Hindlimb muscle (tissue), 1 donor: Measurements from ENCODE around the gene GRK3. TPM values are rescaled to one million over a fixed set of nuclear protein-coding genes. Genes with fewer than 3 reads are reported as not detected.
"Not testable (repeated sequence)": the region's sequence is repeated elsewhere in the genome, so short reads cannot be mapped to it uniquely, and the experiment has no call there.

ENCODE experiments used
- DNase-seq: peaks from one replicate; pipeline ENCODE4 v3.0.0-alpha.2; 2013
- polyA plus RNA-seq: library from polyadenylated mRNA; unstranded; fragments of 120-200 nt; gene quantifications from one replicate; pipeline ENCODE4 v1.2.1, GENCODE V29; 2013; ENCODE audit not compliant: insufficient read length

GRK3 gene
- polyA plus RNA-seq, result 9.0 TPM

DNA sequence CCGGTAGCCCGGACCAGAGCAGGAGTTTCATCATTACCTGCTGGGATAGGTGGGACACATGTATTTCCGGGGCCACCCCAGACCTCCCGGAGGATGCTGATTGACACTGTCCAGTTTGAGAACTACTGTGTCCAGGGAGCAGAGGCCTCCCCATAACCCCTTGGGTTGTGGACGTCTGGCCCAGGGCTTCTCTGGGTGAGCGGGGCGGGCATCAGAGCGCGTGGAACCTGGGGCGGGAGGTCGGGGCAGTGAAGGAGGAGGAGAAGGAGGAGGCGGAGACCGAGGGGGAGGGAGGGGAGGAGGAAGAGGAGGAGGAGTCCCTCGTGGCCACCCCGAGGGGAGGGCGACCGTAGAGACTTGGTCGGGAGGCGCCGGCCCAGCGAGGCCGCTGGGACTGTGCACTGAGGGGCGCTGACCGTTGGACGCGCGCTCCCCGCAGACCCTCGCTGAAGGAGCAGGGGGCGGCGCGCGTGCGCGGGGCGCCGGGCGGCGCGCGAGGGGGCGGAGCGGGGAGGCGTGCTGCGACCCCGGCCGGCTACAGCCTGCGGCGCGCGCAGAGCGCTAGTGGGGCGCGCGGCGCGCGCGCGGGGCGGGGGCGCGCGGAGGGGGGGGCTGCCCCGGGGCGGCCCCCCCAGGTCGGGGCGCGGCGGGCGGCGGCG lies at the start of gene GRK3:
Gene GRK3, plus strand, starts transcription at position 356 of the 659 bp plus-strand sequence. CDS start 366 bp downstream, outside the sequence.
- DNase-seq, result peak; percentile 73

DNA sequence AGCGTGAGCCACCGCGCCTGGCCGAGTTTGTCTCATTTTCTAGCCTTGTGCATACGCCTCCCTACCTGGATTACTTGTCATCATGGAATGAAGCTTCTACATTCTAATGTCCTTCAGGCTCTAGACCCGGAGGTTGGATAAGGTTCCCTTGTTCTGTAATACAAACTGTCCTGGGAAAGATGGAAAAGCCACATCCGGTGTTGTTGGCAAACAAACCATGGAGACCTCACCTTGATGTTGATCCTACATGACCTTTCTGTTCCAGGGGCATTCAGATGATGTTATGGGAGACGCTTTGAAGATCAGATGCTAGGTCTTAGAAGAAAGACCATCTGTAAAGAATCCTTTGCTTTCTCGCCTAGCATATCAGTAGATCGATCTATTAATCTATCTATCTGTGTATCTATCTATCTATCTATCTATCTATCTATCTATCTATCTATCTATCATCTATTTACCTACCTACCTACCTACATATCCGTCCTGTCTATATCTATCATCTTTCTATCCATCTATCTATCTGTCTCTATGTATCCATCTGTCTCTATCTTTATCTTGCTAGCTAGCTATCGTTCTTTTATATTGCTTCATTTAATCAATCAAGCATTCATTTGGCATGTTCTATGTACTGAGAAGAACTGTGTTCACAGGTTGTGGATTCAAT lies 46.3 kb upstream of the GRK3 start:
- no peak for DNase-seq

DNA sequence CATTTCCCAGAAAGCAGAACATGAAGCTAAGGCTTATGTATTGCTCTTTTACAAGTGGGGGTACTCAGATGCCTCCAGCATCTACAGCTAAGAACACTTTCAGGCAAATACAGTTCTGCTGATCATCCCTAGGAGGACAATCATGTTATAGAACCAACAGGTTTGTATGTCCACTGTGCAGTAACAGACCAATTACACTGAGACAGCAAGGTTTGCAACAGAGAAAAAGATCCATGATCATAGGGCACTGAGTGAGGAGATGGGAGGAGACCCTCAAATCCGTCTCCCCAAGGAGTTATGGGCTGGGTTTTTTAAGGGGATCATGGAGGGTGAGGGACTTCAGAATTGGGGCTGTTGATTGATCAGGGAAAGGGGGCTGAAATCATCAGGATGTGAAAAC lies 39.1 kb upstream of the GRK3 start:
- DNase-seq, result no peak

DNA sequence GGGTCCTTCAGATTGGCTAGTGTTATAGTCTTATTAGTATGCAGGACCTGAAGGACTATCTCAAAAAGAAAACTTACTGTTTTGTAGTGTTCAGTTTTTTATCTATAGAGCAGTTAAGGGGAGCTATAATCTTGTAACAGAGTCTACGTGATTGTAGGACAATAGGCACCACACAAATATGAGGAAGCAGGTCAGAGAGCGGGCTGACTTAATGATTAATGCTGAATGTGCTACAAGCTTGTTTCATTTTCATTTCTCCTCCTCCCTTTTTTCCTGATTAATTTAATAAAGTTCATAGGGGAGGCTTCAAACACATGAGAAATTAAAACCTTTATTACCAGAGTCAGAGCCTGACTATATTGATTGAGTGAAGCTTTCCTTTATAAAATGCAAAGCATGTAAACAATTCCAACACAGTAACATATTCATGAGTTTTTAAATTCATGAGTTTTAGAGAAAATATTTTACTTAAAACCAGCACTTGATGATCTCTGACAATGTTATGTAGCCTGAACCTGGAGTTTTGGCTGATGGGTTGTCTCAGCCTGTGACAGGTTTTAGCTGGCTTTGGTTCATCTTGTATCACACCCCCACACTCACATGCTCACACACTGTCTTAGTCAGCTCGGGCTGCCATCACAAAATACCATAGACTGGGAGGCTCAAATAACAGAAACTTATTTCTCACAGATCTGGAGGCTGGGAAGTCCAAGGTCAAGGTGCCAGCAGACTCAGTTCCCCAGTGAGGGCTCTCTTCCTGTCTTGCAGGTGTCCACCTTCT lies 38.5 kb upstream of the GRK3 start:
- not testable (repeated sequence) for DNase-seq

DNA sequence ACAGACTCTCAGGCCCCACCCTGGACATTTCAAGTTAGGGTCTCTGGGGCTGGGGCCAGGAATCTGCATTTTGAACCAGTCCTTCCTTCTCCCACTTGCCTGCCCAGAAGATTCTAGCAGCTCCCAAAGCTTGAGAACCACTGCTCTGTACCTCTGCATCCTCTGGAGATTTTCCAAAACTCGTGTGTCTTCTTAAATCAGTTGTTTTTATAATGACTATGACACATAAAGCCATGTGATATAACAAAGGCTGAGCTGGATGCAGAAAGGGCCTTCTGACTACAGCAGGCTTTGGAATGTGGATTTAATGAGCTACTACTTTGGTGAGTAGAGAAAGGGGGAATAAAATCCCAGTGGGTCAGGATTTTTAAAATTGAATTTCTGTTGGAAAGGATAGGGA lies 37.5 kb upstream of the GRK3 start:
- not testable (repeated sequence) for DNase-seq

DNA sequence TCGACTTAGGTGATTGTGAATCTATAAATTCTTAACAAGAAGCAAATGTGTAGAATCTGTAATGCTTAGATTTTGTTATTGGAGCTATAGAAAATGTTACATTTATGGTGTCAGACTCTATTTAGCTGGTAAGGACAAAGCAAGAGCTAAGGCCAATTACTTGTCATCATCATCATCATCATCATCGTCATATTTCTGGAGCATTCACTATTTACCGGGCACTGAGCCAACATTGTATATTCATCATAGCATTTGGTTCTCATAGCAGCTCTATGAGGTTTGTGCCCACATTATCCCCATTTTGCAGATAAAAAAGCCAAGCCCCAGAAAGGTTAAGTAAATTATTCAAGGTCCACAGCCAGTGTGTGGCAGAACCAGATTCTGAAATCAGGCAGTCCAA lies 36.4 kb upstream of the GRK3 start:
- not testable (repeated sequence) for DNase-seq

DNA sequence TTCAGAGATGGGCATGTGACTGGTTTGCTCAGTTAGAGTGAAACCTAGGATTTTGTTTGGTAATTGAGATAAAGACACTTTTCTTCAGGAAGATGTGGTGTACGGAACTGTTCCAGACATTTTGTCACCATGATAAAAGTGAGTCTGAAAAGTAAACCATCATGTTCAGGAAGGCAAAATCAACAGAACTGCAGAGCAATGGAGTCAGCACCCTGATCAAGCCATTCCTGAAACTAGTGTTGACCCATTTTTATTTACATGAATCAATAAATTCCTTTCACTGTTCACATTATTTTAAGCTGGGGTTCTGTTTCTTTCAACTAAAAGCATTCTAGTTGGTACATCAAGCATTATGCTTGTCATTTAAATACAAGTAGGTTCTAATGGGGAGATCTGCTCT lies 35.4 kb upstream of the GRK3 start:
- DNase-seq, result not testable (repeated sequence)

DNA sequence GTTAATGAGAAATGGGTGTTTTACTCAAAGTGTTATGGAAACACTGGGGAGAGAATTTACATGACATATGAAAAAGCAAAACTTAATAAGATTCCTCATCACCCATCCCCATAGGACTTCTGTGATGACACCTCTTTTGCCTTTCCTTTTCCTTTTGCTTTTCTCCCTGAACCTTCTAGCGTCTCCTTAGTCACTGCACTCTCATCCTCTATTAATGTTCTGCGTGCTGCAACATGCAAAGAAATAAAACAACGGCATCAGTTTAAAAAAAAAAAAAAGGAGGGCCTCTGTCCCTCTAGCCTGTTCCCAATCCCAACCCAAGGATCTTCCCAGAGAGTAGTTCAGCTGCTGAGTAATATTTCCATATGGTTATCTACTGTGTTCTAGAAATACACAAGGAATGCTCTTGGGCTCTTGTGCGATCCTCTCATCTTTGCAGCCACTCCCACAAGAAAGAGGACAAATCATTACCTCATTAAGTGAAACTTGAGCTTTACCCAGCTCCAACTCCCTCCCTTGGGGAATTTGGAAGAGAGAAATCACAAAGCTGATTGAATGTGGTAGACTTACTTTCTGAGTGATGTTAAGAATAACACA lies 34.8 kb upstream of the GRK3 start:
- not testable (repeated sequence) for DNase-seq

DNA sequence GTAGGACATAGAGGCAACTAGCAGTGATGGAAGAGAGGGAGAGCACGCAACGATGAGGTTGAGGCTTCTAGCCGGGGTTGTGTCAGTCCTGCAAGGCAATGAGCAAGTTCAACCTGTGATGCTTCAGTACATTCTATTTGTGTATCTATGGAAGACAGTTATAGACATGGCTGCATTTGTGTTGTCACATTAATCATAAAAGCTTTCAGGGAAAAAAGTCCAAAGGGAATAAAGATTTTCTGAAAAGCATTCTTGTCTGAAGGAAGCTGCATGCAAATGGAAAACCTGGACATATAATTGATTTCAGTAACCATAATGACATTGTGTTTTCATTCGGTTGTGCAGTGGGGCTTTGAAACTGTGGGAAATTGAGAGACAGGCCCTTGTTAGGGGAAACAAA lies 32.8 kb upstream of the GRK3 start:
- DNase-seq, result not testable (repeated sequence)

DNA sequence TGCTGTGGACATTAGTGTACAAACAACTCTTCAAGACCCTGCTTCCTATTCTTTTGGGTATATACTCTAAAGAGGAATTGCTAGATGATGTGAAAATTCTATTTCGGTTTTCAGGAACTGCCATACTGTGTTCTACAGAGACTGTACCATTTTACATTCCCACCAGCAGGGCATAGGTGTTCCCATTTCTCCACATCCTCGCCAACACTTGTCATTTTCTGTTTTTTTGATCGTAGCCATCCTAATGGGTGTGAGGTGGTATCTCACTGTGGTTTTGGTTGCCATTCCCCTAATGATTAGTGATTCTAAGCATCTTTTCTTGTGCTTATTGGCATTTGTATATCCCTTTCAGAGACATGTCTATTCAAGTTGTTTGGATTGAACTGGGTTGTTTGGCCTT lies 29.8 kb upstream of the GRK3 start:
- no peak for DNase-seq

DNA sequence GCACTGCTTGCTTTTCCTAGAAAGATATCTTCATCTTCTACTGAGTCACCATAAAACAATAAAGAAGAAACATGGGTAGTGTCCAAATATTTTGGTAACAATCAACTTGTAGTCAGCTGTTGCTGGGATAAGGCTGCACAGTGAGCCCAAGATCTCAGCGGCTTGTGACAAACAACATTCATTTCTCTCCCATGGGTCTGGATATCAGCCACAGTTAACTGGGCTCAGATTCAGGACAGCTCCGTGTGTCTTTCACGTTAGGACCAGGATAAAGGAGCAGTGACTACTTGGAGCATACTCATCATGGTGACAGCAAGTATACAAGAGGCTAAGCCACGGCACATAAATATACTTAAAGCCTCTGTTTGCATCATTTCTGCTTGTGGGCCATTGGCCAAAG lies 27.9 kb upstream of the GRK3 start:
- no peak for DNase-seq

DNA sequence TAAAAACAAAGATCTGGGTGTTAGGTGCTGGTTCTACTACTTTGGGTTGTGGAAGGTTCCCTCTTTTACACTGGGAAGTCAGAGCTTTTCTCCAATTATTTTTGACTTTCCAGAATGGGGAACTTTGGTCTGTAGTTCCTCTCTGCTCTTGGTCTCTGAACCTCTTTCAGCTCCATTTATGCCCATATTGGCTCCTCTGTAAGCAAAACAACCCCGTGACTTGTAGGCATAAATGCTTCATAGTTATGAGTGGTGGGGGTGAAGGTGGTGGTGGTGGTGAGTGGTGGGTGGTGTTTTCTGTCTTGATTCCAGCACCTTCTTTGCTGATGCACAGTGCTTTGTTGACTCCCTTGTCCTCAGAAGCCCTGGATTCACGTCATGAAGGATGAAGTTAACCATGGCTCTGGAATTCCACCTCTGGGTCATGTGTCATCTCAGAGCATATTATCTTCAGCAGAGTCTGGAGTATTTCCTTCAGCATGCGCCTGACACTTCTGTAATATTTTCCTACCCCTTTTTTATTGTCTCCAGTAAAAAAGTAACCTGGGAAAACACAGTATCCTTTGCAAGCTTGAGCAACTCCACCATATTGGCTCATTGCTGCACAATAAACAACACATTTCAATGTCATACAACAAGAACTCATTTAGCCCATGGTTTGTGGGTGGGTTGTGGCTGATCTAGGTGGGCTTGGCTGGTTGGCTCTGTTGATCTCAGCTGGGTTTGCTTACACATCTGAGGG lies 24.1 kb upstream of the GRK3 start:
- no peak for DNase-seq

DNA sequence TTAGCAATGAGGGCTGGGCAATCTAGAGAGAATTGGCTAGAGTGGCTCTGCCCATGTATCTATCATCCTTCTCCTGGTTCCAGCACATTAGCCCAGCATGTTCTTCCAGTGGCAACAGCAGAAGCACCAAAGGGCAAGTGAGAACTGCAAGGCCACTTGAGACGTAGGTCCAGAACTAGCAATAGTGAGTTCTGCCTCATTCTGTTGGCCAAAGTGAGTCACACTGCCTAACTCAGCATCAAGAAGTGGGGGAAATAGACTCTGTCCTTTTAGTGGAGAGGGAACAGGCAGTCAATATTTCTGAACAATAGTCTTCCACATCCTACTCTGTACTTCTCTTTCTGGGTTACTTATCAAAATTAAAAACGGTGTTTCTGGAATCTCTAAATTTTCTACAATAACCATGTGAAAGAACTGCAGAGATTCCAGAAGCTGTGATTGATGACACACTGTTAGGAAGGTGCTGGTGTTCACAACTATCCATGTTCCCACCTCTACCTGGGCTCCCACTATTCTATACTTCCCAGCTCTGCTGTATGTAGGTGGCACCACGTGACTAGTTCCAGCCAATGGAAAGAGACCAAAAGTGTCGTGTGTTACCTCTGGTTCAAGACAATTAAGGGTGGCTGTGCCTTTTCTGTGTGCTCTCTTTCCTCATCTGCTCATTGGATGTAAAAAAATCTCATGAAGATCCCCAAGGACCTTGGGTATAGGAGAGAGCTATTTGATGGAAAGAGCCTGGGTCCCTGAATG lies 23.4 kb upstream of the GRK3 start:
- no peak for DNase-seq

DNA sequence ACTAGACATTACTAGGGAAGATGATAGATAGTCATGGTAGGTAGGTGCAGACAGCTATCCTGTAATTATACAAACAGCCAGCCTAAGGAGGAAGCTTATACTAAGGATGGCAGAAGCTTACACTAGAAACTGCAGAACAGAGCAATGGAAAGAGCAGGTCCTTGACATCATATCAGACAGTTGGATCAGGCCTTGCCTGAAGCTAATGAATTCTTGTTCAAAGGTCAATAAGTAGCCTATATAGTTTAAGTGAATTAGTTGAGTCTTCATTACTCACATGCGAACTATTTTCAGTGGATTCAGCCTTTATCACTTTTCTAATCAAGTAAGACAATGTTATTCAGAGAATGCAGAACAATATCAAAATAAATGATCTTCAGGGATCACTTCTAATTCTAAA lies 22.3 kb upstream of the GRK3 start:
- no peak for DNase-seq

DNA sequence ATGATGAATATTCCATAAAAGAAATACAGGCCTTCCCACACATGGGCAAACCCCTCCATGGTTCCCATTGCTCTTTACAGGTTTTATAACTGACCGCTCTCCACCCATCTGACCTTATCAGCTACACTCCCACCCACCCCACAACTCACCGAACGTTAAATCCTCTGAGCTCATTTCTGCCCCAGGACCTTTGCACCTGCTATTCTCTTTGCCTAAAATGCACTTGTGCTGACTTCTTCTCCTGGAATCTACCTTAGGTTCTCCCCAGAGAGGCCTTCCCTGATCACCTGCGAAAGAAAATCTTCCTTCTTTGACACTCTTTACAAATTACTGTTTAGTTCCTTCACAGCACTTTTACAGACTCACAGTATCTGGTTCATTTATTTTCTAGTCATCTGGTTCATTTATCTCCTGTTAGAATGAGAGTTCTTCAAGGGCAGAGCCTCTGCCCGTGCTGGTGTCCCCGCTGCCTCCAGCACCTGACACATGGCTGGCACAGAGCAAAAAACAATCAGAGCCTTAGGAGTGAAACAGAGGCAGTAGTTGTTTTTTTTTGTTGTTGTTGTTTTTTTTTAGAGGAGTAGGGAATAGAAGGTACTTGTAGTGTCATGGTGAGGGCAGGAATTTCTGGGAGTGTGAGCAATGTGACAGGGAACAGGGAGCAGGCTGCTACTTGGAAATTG lies 21.6 kb upstream of the GRK3 start:
- no peak for DNase-seq

DNA sequence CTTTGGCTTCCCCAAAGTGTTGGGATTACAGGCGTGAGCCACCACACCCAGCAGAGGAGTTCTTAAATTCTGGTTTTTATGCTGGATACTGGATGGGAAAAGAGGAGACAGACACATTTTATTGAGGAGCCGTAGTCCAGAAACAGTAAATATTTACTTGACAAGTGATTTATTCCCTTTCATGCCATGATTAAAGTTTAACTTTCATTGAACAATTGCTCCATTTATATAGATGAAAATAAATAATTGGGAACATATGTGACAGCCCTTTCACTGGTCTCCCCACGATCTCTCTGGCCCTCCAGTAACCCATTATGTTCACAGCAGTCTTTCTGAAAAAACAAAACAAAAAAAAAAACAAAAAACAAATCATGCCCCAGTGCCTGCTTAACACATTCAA lies 19.3 kb upstream of the GRK3 start:
- DNase-seq, result no peak

DNA sequence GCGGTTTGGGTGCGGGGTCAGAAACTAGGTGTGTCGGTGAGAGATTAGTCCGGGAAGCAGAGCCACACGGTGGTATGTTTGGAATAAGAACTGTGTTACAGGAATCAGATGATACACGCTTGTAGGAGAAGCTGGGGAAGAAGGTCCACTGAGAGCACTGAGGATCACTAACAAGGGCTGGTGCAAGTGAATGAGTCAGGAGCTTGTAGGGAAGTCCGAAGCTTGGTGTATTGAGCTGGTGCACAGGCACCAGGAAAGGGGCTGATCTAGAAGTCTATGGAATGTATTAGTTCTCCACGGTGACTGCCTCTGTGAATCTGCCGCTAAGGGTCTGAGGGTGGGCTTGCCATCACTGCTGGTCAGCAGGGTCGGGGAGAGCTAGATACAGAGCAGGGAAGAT lies 18.8 kb upstream of the GRK3 start:
- no peak for DNase-seq

DNA sequence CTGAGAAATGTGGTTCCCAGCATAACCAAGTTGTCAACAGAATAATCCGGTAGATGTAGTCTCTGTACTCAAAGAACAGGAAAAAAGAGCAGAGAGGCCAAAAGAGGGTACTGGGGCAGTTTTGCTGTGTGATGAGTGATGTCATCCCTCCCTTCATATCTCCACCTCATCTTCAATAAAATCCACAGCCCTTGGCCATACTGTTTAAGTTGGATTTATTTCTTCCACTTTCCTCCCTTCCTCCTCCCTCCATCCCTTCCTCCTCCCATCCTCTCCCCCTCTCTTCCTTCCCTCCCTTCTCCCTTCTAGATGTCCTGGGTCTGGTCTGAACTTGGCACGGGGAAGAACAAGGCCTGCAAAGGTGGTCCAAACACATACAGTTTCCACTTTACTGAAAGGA lies 18.2 kb upstream of the GRK3 start:
- DNase-seq, result no peak

DNA sequence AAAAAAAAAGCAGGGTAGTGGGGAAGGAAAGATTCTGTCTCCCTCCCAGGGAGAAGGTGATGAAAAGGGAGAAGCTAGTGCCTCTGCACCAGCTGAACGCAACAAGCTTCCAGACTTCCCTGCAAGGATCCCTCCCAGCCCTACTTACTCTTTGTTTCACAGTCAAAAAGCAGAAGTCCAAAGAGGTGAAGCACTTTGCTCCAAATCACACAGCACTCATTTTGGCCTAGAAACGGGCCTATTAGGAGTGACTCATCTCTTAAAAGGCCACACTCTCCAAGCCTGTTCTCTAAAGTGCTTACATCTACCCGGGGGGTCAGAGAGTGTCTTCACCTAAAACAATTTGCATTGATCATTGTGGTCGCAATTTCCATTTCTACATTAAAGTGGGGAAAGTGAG lies 17.7 kb upstream of the GRK3 start:
- no peak for DNase-seq

DNA sequence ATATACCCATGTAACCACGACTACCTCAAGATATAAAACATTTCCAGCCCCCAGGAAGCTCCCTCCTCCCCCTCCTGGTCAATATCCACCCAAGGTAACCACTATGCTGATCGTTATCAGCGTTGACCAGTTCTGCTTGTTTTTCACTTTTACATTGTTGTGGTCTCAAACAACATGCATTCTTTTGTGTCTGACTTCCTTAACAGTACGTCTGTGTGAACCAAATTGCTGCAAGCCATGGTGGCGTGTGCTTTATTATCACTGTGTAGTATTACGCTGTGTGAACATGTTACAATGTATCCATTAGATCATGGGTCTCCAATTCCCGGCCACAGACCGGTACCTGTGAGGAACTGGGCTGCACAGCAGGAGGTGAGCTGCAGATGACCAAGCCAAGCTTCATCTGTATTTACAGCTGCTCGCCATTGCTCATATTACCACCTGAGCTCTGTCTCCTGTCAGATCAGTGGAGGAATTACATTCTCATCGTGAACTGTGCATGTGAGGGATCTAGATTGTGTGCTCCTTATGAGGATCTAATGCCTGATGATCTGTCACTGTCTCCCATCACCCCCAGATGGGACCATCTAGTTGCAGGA lies 15.5 kb upstream of the GRK3 start:
- no peak for DNase-seq

DNA sequence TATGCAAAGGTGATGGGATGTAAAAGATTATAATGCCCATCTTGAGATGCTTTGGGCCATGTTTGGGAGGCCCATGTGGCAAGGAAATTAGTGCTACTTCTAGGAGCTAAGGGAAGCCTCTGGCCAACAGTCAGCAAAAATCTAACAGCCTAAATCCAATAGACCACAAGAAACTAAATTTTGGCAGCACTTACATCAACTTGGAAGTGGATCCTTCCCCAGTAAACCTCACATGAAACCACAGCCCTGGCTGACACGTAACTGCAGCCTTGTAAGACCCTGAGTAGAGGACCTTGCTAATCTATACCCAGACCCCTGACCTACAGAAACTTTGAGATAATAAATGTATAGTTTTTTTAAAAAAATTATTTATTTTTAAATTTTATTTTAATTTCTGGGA lies 13.1 kb upstream of the GRK3 start:
- DNase-seq, result no peak
